ENCODE measurements around the gene GNA12. TPM values are rescaled to one million over a fixed set of nuclear protein-coding genes. Genes with fewer than 3 reads are reported as not detected.

GNA12 gene
- total and polyA plus RNA-seq, 2 of the 4 experiments (the other 2 are of a cell fraction): 14.3 to 93.9 TPM

DNA sequence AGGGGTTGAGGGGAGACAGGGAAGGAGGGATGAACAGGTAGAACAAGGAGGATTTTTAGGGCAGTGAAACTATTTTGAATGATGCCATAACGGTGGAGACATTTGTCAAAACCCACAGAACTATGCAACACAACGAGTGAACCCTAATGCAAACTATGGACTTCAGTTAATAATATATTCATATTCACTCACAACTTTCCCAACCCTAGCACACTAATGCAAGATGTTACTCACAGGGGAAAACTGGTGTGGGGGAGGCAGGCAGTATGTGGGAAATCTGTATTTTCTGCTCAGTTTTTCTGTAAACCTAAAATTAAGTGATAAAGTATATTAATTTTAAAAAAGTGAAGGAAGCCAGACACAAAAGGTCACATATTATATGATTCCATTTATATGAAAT, 17.3 kb downstream of the GNA12 start:
- Histone ChIP-seq H3K9me1 (ENCODE audit: insufficient read depth, low read length) (peaks cover 34% of the 10 kb centered on the region), H2BK5ac (ENCODE audit: low read depth, low read length, poor library complexity, severe bottlenecking) (peak overlapping the region; percentile 5), H3K9ac (ENCODE audit: low read depth, low read length) (no peak overlapping the region), H3K79me1 (ENCODE audit: low read depth in 1 of 2, low read length in 2 of 2) (peaks cover 39 to 80% of the 10 kb centered on the region in 2 experiments), H3K27me3 (ENCODE audit: control insufficient read depth, insufficient read depth, low read length) (no peaks in the 10 kb centered on the region), H3K4me3 (ENCODE audit: insufficient read depth, low read depth, low read length) (no peak overlapping the region), H3K14ac (replicated peaks; ENCODE audit: low read depth, low read length) (peak overlapping the region; percentile 16), H2AK9ac (replicated peaks; ENCODE audit: low read depth, low read length, poor library complexity) (no peak overlapping the region), H3K9me3 (ENCODE audit: control insufficient read depth, insufficient read depth, low read length) (no peaks in the 10 kb centered on the region), H4K5ac (ENCODE audit: low read depth, low read length) (no peak overlapping the region; the same call in 1 of the 2 replicates), H2AFZ (replicated peaks; ENCODE audit: low read length, poor library complexity) (no peak overlapping the region), H3K4me1 (ENCODE audit: control insufficient read depth, insufficient read depth, low read length) (peaks cover 48% of the 10 kb centered on the region), H4K8ac (ENCODE audit: low read depth in 2 of 2, low read length in 2 of 2) (no peak overlapping the region), H2AK5ac (ENCODE audit: low read depth, low read length) (peak overlapping the region; percentile 30; the same call in 1 of the 2 replicates), H2BK15ac (ENCODE audit: low read depth, low read length) (0 out of 3 replicates have a peak overlapping the region, but pooled peaks have one; percentile 20), H4K91ac (ENCODE audit: insufficient read depth, low read depth, low read length) (no peak overlapping the region), H4K20me1 (ENCODE audit: insufficient read depth, low read length) (peaks cover 12% of the 10 kb centered on the region), H3K56ac (ENCODE audit: extremely low read depth, insufficient read depth, low read length) (no peak overlapping the region), H3K36me3 (ENCODE audit: control insufficient read depth, insufficient read depth, low read length) (peaks cover 2% of the 10 kb centered on the region), H3K4me2 (ENCODE audit: low read depth, low read length) (no peak overlapping the region; the same call in 1 of the 2 replicates), H3K23ac (ENCODE audit: low read depth, low read length) (0 out of 2 replicates have a peak overlapping the region, but pooled peaks have one; percentile 61), H2BK20ac (ENCODE audit: low read depth, low read length) (no peak overlapping the region), H3K4ac (ENCODE audit: low read depth, low read length) (peak overlapping the region; percentile 15; the same call in 1 of the 2 replicates), H3K18ac (ENCODE audit: low read depth, low read length) (peak overlapping the region; percentile 15; the same call in 1 of the 2 replicates), H3K27ac (ENCODE audit: insufficient read depth, low read length) (no peak overlapping the region), H2BK120ac (ENCODE audit: low read depth, low read length) (no peak overlapping the region)
- dilution Hi-C loops (cut with HindIII; ENCODE audit: low sequenced_read_pairs, unreplicated experiment): no loop called here
- CTCF ChIA-PET: no interaction called here
- WGBS, 2 experiments (ENCODE audit: extremely low coverage in 2 of 2, insufficient read length in 1 of 2): no CpG with 5 or more reads among the region's 2 CpGs
- DNase-seq (no peak), ATAC-seq (ENCODE audit: low read depth) (no peak)
- POLR2A ChIA-PET (ENCODE audit: unreplicated experiment): no interaction called here
- no peak for TF ChIP-seq CHD1 (IDR thresholded peaks at IDR 0.05; ENCODE audit: low read depth, low read length)
- TF ChIP-seq MAZ (IDR thresholded peaks at IDR 0.05; ENCODE audit: borderline replicate concordance, low read depth, low read length): no peak
- no peak for TF ChIP-seq FOS (IDR thresholded peaks at IDR 0.05; ENCODE audit: low read depth, low read length)
- no peak; the same call in 1 of the 2 replicates for TF ChIP-seq CEBPB (IDR thresholded peaks at IDR 0.05; ENCODE audit: low read depth, low read length)
- no peak for TF ChIP-seq RFX5 (IDR thresholded peaks at IDR 0.05; ENCODE audit: low read depth, low read length)
- TF ChIP-seq, protein P1, sequence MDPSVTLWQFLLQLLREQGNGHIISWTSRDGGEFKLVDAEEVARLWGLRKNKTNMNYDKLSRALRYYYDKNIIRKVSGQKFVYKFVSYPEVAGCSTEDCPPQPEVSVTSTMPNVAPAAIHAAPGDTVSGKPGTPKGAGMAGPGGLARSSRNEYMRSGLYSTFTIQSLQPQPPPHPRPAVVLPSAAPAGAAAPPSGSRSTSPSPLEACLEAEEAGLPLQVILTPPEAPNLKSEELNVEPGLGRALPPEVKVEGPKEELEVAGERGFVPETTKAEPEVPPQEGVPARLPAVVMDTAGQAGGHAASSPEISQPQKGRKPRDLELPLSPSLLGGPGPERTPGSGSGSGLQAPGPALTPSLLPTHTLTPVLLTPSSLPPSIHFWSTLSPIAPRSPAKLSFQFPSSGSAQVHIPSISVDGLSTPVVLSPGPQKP (IDR thresholded peaks at IDR 0.05; ENCODE audit: borderline replicate concordance, low read depth, low read length): no peak
- TF ChIP-seq SMC3 (IDR thresholded peaks at IDR 0.05; ENCODE audit: low read depth, low read length): no peak
- TF ChIP-seq RAD21 (IDR thresholded peaks at IDR 0.05; ENCODE audit: low read length): no peak
- TF ChIP-seq MAFK (IDR thresholded peaks at IDR 0.05; ENCODE audit: low read depth, low read length): no peak
- no peak for TF ChIP-seq MXI1 (IDR thresholded peaks at IDR 0.05; ENCODE audit: borderline replicate concordance, low read depth, low read length)
- no peak for TF ChIP-seq POLR2A (IDR thresholded peaks at IDR 0.05; ENCODE audit: low read depth, low read length)
- TF ChIP-seq, protein P2, sequence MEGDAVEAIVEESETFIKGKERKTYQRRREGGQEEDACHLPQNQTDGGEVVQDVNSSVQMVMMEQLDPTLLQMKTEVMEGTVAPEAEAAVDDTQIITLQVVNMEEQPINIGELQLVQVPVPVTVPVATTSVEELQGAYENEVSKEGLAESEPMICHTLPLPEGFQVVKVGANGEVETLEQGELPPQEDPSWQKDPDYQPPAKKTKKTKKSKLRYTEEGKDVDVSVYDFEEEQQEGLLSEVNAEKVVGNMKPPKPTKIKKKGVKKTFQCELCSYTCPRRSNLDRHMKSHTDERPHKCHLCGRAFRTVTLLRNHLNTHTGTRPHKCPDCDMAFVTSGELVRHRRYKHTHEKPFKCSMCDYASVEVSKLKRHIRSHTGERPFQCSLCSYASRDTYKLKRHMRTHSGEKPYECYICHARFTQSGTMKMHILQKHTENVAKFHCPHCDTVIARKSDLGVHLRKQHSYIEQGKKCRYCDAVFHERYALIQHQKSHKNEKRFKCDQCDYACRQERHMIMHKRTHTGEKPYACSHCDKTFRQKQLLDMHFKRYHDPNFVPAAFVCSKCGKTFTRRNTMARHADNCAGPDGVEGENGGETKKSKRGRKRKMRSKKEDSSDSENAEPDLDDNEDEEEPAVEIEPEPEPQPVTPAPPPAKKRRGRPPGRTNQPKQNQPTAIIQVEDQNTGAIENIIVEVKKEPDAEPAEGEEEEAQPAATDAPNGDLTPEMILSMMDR (conservative IDR thresholded peaks at IDR 0.05; ENCODE audit: low read depth, low read length): no peak
- TF ChIP-seq USF2 (IDR thresholded peaks at IDR 0.05; ENCODE audit: low read depth, low read length): no peak
- TF ChIP-seq RCOR1 (IDR thresholded peaks at IDR 0.05; ENCODE audit: insufficient replicate concordance, low read length): no peak
- no peak for TF ChIP-seq BHLHE40 (IDR thresholded peaks at IDR 0.05; ENCODE audit: low read depth, low read length)
- no peak for TF ChIP-seq NFE2L2 (IDR thresholded peaks at IDR 0.05; ENCODE audit: low read depth, low read length)
- no TSS peak for BruUV-seq (replicated peaks)
- intact Hi-C loops (cut with micrococcal nuclease): no loop called here
- in situ Hi-C loops (cut with MboI; ENCODE audit: low sequenced_read_pairs): no loop called here

Measured in IMR-90 (cell line).